B cell (primary cell): ENCODE data around the gene RERE.

Experiments
- EZH2 ChIP-seq: IDR thresholded peaks from 2 replicates; pipeline ENCODE4 v1.6.1; 2012; ENCODE audit warnings: borderline replicate concordance, low read depth, mild to moderate bottlenecking, moderate library complexity, low read length; ENCODE audit not compliant: insufficient read depth, poor library complexity, severe bottlenecking
- TF ChIP-seq, protein P1 (sequence below): fragments of 200-600 bp; IDR thresholded peaks from one replicate; pipeline ENCODE4 v1.8.0; 2022; ENCODE audit warnings: antibody characterized with exemption, mild to moderate bottlenecking

DNA sequence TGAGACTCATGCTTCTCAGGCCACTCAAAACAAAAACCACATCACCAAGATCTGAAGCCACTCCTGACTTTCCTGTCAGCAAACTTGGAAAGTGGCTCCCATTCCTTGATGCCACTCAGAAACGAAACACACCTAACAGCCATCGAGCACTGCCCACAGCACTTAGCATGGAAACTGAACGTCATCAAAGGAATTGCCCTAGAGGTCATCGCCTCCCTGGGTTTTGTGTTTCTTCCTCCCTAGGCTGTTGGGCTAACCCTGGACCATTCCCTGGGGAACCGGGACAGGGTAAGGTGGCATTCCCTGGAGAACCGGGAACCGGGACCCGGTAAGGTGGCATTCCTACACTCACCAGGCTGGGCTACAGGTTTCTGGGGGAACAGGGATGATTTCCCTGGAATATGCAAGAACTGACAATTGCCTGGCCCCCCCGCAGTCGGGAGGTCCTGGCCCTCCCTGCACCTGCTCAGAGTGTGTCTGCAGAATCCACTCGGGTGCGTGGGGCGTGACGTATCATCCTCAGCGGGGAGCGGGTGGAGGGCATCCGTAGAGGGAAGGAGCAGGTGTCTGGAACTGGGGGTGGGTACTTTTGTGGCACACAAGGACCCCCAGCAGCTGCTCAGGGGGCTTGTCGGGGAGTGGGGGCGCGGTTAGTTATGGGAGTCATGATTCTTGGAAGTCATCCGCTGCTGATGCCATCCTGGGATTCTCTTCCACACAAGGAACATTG, 469.2 kb downstream of the RERE start:
- TF ChIP-seq, protein P1, sequence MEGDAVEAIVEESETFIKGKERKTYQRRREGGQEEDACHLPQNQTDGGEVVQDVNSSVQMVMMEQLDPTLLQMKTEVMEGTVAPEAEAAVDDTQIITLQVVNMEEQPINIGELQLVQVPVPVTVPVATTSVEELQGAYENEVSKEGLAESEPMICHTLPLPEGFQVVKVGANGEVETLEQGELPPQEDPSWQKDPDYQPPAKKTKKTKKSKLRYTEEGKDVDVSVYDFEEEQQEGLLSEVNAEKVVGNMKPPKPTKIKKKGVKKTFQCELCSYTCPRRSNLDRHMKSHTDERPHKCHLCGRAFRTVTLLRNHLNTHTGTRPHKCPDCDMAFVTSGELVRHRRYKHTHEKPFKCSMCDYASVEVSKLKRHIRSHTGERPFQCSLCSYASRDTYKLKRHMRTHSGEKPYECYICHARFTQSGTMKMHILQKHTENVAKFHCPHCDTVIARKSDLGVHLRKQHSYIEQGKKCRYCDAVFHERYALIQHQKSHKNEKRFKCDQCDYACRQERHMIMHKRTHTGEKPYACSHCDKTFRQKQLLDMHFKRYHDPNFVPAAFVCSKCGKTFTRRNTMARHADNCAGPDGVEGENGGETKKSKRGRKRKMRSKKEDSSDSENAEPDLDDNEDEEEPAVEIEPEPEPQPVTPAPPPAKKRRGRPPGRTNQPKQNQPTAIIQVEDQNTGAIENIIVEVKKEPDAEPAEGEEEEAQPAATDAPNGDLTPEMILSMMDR, result no peak
- TF ChIP-seq EZH2, result no peak
